EL (cell line): Measurements from ENCODE around the gene RPRD2.
"Not testable (repeated sequence)": the region's sequence is repeated elsewhere in the genome, so short reads cannot be mapped to it uniquely, and the experiment has no call there.

Experiments used
- DNase-seq: peaks from one replicate; pipeline ENCODE4 v3.0.0-alpha.2; 2016

The RPRD2 gene

GRCh38 chr1:150389650-150390049 is 25.7 kb downstream of the RPRD2 start:
- DNase-seq: no peak

GRCh38 chr1:150392627-150393026 is 28.7 kb downstream of the RPRD2 start:
- DNase-seq: no peak

DNA sequence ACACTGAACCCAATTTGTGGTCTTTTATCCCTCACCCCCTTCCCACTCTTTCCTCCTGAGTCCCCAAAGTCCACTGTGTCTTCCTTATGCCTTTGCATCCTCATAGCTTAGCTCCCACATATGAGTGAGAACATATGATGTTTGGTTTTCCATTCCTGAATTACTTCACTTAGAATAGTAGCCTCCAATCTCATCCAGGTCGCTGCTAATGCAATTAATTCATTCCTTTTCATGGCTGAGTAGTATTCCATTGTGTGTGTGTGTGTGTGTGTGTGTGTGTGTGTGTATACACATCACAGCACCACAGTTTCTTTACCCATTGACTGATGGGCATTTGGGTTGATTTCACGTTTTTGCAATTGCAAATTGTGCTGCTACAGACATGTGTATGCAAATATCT is 31.2 kb downstream of the RPRD2 start:
- not testable (repeated sequence) for DNase-seq

GRCh38 chr1:150397392-150398032 is 33.6 kb downstream of the RPRD2 start:
- no peak for DNase-seq

- DNase-seq: no peak
Measured at GRCh38 chr1:150404465-150404864, 40.5 kb downstream of the RPRD2 start.

DNA sequence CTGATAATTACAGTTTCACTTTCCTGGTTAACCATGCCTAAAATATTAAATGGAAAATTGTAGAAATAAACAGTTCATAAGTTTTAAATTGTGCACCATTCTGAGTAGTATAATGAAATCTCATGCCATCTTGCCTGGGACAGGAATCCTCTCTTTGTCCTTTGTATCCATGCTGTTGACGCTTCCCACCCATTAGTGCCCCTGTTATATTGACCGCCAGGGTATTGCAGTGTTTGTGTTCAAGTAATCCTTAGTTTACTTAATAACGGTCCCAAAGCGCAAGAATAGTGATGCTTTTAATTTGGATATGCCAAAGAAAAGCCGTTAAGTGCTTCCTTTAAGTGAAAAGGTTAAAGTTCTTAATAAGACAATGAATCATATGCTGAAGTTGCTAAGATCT is 41.7 kb downstream of the RPRD2 start:
- no peak for DNase-seq

- peak; percentile 21 for DNase-seq
Measured at GRCh38 chr1:150406483-150406882, 42.5 kb downstream of the RPRD2 start.

- no peak for DNase-seq
Measured at GRCh38 chr1:150407330-150407729, 43.4 kb downstream of the RPRD2 start.

DNA sequence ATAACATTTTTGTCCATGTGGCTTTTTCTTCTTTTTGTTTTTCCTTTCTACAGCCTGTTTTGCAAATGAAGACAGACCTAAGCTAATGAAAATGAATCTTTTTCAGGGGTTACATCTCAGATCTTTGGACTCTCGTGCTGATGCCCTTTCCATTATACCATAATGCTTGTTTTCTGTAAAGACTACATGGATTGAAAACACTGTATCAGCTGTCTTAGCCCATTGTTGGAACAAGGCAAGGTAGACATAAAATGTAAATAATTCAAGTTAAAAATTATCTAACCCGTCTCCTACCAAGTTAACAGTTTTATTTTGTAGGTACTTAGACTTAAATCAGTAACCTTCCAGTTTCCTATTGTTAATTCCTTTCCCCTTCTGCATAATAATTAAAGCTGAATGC is 44.9 kb downstream of the RPRD2 start:
- no peak for DNase-seq

DNA sequence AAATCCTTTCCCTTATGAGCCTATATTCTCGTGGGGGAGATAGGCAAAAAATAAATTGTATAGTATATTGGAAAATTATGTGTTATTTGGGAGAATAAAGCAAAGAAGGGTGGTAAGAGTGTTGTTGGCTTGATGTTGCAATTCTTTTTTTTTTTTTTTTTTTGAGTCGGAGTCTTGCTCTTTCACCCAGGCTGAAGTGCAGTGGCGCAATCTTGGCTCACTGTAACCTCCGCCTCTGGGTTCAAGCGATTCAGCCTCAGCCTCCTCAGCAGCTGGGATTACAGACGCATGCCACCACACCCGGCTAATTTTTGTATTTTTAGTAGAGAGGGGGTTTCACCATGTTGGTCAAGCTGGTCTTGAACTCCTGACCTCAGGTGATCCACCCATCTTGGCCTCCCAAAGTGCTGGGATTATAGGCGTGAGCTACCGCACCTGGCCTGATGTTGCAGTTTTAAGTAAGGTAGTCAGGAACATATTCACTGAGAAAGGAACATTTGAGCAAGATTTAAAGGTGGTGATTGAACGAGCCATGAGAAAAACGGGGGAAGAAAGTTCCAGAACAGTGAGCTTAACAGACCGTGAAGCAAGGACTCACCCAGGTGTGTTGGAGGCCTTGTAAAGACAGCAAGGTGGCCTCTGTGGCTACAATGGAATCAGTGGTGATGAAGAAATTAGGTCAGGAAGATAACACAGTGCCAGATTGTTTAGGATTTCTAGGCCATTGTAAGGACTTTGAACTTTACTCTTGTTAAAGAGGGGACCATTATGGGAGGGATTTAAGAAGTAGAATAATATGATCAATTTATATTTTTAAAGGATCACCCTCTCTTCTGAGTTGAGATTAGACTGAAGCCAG is 45.8 kb downstream of the RPRD2 start:
- DNase-seq: no peak

DNA sequence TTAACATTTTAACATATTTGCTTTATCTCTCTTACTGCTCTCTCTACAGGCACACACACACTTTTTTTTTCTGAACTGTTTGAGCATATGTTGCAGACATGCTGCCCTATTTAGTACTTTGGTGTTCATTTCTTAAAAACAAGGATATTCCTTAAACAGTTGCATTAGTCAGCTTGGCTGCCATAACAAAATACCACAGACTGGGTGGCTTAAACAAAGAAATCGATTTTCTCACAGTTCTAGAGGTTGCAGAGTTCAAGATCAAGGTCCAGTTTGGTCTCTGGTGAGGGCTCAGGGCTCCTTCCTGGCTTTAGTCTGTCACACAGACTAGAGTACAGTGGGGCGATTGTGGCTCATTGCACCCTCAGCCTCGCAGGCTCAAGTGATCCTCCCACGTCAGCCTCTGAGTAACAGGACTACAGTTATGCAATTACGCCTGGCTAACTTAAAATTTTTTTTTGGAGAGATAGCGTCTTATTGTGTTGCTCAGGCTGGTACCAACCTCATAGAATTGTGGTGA is 46.7 kb downstream of the RPRD2 start:
- DNase-seq: no peak

- DNase-seq: no peak
Measured at GRCh38 chr1:150414592-150414991, 50.6 kb downstream of the RPRD2 start.

GRCh38 chr1:150415800-150416199 is 51.9 kb downstream of the RPRD2 start:
- DNase-seq: no peak

- peak; percentile 12 for DNase-seq
Measured at GRCh38 chr1:150420560-150421265, 56.8 kb downstream of the RPRD2 start.

GRCh38 chr1:150422541-150422940 is 58.6 kb downstream of the RPRD2 start:
- no peak for DNase-seq

- DNase-seq: no peak
Measured at GRCh38 chr1:150429805-150430204, 65.9 kb downstream of the RPRD2 start.

- DNase-seq: no peak
Measured at GRCh38 chr1:150441121-150441520, 77.2 kb downstream of the RPRD2 start.

DNA sequence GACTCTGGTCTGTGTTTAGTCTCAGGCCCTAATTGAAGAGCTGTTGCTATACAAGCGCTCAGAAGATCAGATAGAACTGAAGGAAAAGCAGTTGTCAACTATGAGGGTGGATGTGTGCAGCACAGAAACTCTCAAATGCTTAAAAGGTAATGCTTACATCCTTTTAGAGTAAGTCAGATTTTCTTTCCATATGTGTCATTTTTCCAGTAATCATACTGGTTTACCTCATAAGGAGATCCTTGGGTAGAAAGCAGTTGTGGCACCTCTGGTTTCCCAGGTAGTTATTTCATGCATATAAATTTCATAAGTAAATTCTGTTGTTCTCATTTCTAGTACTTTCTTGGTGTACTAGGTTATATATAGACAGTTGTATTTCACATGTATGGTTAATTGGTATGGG is 80.3 kb downstream of the RPRD2 start:
- no peak for DNase-seq

DNA sequence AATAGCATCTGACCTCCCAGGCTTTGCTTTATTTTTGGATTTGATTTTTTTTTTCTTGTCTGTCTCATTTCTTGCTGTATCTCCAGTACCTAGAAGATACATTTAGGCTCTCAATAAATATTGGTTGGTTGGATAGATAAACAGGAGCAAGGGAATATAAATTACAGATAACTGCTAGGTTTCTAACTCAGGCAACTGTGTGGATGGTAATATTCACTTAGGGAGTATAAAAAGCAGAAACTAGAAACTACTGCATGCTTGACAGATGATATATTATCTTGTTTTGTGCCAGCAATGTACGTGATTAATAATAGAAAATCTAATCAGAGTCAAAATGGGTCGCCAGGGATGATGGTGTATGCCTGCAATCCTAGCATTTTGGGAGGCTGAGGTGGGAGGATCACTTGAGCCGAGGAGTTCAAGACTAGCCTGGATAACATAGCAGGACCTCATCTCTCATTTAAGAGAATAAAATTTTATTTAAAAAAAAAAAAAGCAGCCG is 92.2 kb downstream of the RPRD2 start:
- DNase-seq: no peak

GRCh38 chr1:150464422-150464826 is 100.5 kb downstream of the RPRD2 start:
- DNase-seq: peak; percentile 54

GRCh38 chr1:150466964-150467363 is 103.0 kb downstream of the RPRD2 start:
- no peak for DNase-seq

DNA sequence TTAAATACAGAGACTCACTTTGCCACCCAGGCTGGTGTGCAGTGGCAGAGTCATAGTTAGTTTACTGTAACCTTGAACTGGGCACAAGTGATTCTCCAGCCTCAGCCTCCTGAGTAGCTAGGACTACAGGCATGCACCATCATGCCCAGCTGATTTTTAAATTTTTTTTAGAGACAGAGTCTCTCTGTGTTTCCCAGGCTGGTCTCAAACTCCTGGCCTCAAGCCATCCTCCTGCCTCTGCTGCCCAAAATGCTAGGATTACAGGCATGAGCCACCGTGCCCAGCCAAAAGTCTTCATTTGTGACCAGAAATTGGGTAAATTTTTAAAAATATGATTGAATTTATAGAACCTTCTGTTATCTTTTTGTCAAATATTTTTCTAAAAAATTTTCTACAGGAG is 105.3 kb downstream of the RPRD2 start:
- no peak for DNase-seq

DNA sequence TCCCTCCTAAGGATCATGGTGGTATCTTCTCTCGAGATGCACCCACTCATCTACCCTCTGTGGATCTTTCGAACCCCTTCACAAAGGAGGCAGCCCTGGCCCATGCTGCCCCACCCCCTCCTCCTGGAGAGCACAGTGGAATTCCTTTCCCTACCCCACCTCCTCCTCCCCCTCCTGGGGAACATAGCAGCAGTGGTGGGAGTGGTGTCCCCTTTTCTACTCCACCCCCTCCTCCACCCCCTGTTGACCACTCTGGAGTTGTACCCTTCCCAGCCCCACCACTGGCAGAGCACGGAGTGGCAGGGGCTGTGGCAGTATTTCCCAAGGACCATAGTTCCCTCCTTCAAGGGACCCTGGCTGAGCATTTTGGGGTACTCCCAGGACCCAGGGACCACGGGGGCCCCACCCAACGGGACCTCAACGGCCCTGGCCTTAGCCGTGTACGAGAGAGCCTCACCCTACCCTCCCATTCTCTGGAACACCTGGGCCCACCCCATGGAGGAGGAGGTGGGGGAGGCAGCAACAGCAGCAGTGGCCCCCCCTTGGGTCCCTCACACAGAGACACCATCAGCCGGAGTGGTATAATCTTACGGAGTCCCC is 108.8 kb downstream of the RPRD2 start:
- DNase-seq: no peak
